Coronary artery (tissue), 2 donors: Measurements from ENCODE around the gene PLK5.
"Not testable (repeated sequence)": the region's sequence is repeated elsewhere in the genome, so short reads cannot be mapped to it uniquely, and the experiment has no call there.

Source experiments
- DNase-seq: peaks from one replicate; pipeline ENCODE4 v3.0.0-alpha.2; 2017; ENCODE audit warnings: low spot score
- H3K27ac ChIP-seq, 2 donors: fragments of 200-600 bp; sonication (generic); one replicate each; pipeline ENCODE4 v1.5.1; 2016 to 2019
- H3K4me3 ChIP-seq: fragments of 200-600 bp; sonication (generic); 2 replicates; pipeline ENCODE4 v1.5.1; 2016; ENCODE audit warnings: mild to moderate bottlenecking, moderate library complexity
- CTCF ChIP-seq: fragments of 200-600 bp; sonication (generic); IDR thresholded peaks from one replicate; pipeline ENCODE4 v1.5.1; 2019; ENCODE audit warnings: antibody characterized with exemption

Gene PLK5

GRCh38 chr19:1529430-1529816, 5.5 kb downstream of the PLK5 start:
- DNase-seq: no peak
- no peak for TF ChIP-seq CTCF
- H3K27ac ChIP-seq: no peak overlapping the region
- H3K4me3 ChIP-seq: no peak overlapping the region

- DNase-seq, H3K4me3 ChIP-seq, H3K27ac ChIP-seq: not testable (repeated sequence)
Observed at GRCh38 chr19:1530856-1531255, 7.0 kb downstream of the PLK5 start.

DNA sequence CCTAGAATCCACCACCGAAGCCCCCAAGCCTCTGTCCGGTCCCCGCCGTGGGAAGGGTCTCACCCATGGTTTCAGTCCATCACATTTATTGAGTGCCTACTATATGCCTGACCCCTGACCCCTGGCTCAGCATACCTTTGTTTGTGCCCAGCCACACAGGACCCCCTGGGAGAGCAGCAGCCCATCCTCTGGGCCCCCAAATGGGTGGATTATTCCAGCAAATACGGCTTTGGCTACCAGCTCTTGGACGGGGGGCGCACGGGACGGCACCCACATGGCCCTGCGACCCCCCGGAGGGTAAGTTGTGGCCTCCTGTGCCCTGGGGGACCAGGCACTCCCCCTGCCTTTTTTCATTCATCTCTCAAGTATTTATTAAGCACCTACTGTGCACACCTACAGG, 7.7 kb downstream of the PLK5 start:
- no peak for TF ChIP-seq CTCF
- no peak overlapping the region for H3K27ac ChIP-seq
- no peak overlapping the region for H3K4me3 ChIP-seq
- DNase-seq: no peak

DNA sequence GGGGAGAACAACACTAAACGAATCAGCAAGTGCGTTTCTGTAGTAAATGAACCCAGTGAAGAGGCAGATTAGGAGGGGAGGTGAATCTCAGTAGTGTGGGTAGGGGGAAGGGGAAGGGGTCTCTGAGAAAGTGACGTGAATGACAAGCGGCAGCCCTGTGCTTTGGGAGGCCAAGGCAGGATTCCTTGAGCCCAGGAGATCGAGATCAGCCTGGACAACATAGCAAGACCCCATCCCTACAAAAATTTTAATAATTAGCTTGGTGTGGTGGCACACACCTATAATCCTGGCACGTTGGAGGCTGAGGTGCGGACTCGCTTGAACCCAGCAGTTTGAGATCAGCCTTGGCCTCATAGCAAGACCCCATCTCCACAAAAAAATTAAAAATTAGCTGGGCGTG, 8.1 kb downstream of the PLK5 start:
- H3K4me3 ChIP-seq: no peak overlapping the region
- no peak overlapping the region for H3K27ac ChIP-seq
- no peak for TF ChIP-seq CTCF
- no peak for DNase-seq

- Histone ChIP-seq H3K4me3 (no peak overlapping the region), H3K27ac (no peak overlapping the region)
- no peak for DNase-seq
- no peak for TF ChIP-seq CTCF
Observed at GRCh38 chr19:1533510-1534150, 9.8 kb downstream of the PLK5 start.

GRCh38 chr19:1534972-1535371, 11.1 kb downstream of the PLK5 start:
- TF ChIP-seq CTCF: no peak

GRCh38 chr19:1535699-1536098, 11.8 kb downstream of the PLK5 start:
- not testable (repeated sequence) for DNase-seq, H3K27ac ChIP-seq, H3K4me3 ChIP-seq

More at GRCh38 chr19:1534972-1535371, 11.1 kb downstream of the PLK5 start:
- Histone ChIP-seq H3K4me3 (no peak overlapping the region), H3K27ac (no peak overlapping the region)
- DNase-seq: no peak

DNA sequence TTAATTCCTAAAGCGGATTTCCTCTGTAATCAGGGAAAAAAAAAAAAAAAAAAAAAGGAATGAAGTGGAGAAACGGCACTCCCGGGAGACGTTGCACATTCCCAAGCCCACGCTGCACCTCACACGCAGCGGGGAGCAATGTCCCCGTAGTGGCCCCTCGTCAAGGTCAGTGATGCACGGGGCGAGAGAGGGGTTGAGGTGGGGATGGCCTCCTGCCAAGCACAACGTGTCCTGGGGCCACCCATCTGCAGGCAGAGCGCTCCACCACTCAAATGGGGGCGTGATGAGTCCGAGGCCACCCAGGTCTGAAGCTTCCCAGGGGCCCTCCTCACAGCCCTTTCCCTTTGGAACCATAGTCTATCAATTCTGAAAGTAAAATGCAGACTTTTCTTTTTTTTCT, 15.1 kb downstream of the PLK5 start:
- no peak overlapping the region for H3K4me3 ChIP-seq
- no peak for DNase-seq
- TF ChIP-seq CTCF: no peak
- no peak overlapping the region for H3K27ac ChIP-seq

DNA sequence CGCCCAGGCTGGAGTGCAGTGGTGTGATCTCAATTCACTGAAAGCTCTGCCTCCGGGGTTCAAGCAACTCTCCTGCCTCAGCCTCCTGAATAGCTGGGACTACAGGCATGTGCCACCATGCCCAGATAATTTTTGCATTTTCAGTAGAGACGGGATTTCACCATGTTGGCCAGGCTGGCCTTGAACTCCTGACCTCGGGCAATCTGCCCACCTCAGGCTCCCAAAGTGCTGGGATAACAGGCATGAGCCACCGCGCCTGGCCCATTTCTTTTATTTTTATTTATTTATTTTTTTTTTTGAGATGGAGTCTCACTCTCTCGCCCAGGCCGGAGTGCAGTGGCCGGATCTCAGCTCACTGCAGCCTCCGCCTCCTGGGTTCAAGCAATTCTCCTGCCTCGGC, 15.9 kb downstream of the PLK5 start:
- not testable (repeated sequence) for H3K27ac ChIP-seq, H3K4me3 ChIP-seq, DNase-seq
